LNCAP (cell line): ENCODE measurements around the gene RAX2.

ENCODE experiments used
- CTCF ChIP-seq: fragments of 450-650 bp; IDR thresholded peaks from 2 replicates; pipeline ENCODE4 v1.5.1; 2017; ENCODE audit warnings: mild to moderate bottlenecking

RAX2 gene

GRCh38 chr19:3798137-3798536, 26.1 kb upstream of the RAX2 start:
- no peak for TF ChIP-seq CTCF

GRCh38 chr19:3796358-3796757, 24.3 kb upstream of the RAX2 start:
- TF ChIP-seq CTCF: no peak

- no peak for TF ChIP-seq CTCF
Observed at GRCh38 chr19:3793799-3794198, 21.8 kb upstream of the RAX2 start.

- no peak for TF ChIP-seq CTCF
Observed at GRCh38 chr19:3792114-3792513, 20.1 kb upstream of the RAX2 start.

GRCh38 chr19:3790941-3791340, 18.9 kb upstream of the RAX2 start:
- TF ChIP-seq CTCF: no peak

GRCh38 chr19:3790209-3790734, 18.2 kb upstream of the RAX2 start:
- no peak for TF ChIP-seq CTCF

GRCh38 chr19:3788996-3789778, 17.2 kb upstream of the RAX2 start:
- TF ChIP-seq CTCF: no peak
